HFF-Myc (cell line): ENCODE results near the gene TPM2.

Source experiments
- DNase-seq: peaks from one replicate; pipeline ENCODE4 v3.0.0-alpha.2; 2011; ENCODE audit warnings: low read depth; ENCODE audit errors: extremely low read depth
- H3K4me3 ChIP-seq: replicated peaks from 2 replicates; pipeline ENCODE4 v1.5.1; 2011; ENCODE audit warnings: low read depth, mild to moderate bottlenecking, control low read depth, low read length
- TF ChIP-seq, protein P1 (sequence below): IDR thresholded peaks from 2 replicates; pipeline ENCODE4 v1.5.1; 2012; ENCODE audit warnings: mild to moderate bottlenecking, low read depth, low read length, control low read depth; ENCODE audit errors: missing control alignments

The TPM2 gene

DNA sequence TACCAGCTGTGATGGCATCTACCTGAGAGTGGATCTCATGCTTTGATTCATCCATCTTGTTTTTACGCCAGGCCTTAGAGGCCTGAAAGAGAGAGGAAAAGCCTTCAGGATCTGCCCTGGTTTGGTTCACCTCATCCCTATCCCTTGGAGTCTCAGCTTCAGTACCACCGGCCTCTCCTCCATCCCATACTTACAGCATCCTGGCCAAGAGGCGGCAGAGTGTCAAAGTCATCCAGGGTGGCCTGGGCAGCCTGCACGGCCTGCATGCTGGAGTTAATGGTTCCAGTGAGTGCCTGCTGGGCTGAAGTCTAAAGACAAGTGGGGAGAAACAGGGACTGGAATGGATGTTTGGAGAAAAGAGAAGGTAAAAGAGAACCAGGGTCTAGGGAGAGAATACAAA is 29.8 kb upstream of the TPM2 start:
- DNase-seq, result no peak
- TF ChIP-seq, protein P1, sequence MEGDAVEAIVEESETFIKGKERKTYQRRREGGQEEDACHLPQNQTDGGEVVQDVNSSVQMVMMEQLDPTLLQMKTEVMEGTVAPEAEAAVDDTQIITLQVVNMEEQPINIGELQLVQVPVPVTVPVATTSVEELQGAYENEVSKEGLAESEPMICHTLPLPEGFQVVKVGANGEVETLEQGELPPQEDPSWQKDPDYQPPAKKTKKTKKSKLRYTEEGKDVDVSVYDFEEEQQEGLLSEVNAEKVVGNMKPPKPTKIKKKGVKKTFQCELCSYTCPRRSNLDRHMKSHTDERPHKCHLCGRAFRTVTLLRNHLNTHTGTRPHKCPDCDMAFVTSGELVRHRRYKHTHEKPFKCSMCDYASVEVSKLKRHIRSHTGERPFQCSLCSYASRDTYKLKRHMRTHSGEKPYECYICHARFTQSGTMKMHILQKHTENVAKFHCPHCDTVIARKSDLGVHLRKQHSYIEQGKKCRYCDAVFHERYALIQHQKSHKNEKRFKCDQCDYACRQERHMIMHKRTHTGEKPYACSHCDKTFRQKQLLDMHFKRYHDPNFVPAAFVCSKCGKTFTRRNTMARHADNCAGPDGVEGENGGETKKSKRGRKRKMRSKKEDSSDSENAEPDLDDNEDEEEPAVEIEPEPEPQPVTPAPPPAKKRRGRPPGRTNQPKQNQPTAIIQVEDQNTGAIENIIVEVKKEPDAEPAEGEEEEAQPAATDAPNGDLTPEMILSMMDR, result no peak
- H3K4me3 ChIP-seq, result no peak overlapping the region

- TF ChIP-seq, protein P1, result no peak
- DNase-seq, result no peak
- H3K4me3 ChIP-seq, result no peak overlapping the region
Observed at GRCh38 chr9:35718721-35719511, 29.2 kb upstream of the TPM2 start.

DNA sequence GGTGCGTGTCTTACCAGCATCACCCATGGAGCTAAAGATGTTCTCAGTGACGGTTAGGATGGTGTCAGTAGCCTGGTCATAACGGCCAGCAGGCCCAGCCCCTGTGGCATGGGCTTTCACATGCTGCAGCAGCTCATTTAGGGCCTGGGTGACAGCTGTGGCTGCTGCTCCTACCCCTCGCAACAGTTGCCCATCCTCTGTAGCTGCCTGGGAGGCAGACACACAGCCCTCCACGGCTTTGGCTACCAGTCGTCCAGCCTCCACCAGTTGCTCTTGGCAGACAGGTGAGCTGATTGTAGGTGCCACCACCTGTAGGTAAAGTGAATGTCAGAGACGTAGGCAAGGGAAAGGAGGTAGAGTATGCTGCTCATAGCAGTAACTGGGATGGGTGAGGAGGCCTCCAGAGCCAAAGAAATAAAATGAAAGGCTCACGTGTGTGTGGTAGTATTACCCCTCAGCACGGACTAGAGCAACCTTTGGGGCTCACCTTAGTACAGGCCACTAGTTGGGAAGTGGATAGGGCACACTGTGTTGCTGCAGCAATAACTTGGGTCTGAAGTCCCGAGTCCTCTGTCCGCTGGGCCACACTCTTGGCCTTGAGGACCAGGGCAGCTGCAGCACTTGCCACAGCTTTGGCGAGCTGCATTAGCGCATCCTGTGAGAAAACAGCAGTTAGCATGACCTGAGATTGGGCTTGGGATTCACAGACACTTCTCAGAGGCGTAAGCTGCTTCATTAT is 27.6 kb upstream of the TPM2 start:
- H3K4me3 ChIP-seq, result no peak overlapping the region
- TF ChIP-seq, protein P1, result no peak
- DNase-seq, result no peak

DNA sequence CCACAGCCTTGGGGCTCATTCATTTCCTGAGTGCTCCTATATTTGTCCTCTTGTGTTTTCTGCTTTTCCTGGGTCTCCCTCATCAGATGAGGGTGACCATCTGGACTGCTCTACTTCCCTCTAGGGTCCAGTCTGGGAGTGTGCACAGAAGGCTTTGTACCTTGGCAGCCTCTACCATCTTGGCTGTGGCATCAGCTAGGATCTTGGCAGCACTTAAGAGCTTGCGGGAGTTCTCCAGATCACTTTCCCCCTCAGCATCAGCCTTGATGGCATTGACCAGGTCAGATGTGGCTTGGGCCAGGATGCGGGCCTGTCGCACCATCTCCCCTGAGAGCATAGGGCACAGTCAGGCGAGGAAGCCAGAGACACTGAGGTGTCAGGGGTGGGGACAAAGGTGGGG is 26.5 kb upstream of the TPM2 start:
- H3K4me3 ChIP-seq, result no peak overlapping the region
- TF ChIP-seq, protein P1, result no peak
- no peak for DNase-seq

DNA sequence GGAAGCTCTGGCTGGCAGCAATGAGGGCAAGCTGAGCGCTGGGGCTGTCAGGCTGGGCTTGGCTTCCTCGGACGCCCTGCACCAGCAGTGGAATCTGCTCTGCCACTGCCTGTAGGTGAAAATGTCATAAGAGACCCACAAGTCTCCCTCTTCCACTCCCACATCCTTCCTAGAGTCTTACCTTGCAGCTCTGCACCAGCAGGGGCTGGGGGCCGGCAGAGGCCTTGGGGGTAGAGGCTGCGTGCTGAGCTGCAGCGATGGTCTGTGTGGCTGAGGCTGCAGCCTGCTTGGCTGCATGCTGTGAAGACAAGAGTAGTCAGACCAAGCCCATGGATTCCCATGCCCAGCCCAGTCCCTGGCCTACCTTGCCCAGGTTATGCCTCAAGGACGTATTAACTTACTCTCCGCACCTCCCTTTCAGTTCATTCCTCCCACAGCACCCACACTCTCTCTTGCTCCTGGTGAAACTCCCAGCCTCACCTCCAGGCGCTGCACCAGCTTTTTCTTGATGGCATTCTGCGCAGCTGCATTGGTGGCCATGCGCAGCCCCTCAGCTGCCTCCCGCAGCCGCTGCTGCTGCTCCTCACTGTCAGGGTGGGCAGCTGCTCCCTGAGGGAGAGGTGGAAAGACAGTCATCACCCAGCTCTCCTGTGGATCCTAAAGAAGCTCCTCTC is 25.0 kb upstream of the TPM2 start:
- TF ChIP-seq, protein P1, result no peak
- H3K4me3 ChIP-seq, result no peak overlapping the region
- DNase-seq, result no peak

GRCh38 chr9:35714123-35714522 is 24.4 kb upstream of the TPM2 start:
- no peak for DNase-seq
- TF ChIP-seq, protein P1, result no peak

More at GRCh38 chr9:35714123-35714522, 24.4 kb upstream of the TPM2 start:
- no peak overlapping the region for H3K4me3 ChIP-seq
